HK-2 (cell line): Measurements from ENCODE around the gene RHD.
"Not testable (repeated sequence)": the region's sequence is repeated elsewhere in the genome, so short reads cannot be mapped to it uniquely, and the experiment has no call there.

Experiments used
- DNase-seq: peaks from one replicate; pipeline ENCODE4 v3.0.0-alpha.2; 2018; ENCODE audit not compliant: unreplicated experiment

The RHD gene

GRCh38 chr1:25257196-25257595 lies 15.1 kb upstream of the RHD start:
- DNase-seq = no peak

GRCh38 chr1:25259813-25260212 lies 12.5 kb upstream of the RHD start:
- DNase-seq = not testable (repeated sequence)

GRCh38 chr1:25260336-25260735 lies 12.0 kb upstream of the RHD start:
- DNase-seq = not testable (repeated sequence)

- DNase-seq = not testable (repeated sequence)
Measured at GRCh38 chr1:25266554-25267287, 5.6 kb upstream of the RHD start.

- peak; percentile 46 for DNase-seq
Measured at GRCh38 chr1:25267288-25268142, 4.8 kb upstream of the RHD start.

- not testable (repeated sequence) for DNase-seq
Measured at GRCh38 chr1:25268143-25268760, 4.1 kb upstream of the RHD start.

- DNase-seq = not testable (repeated sequence)
Measured at GRCh38 chr1:25275648-25276047, 3.3 kb downstream of the RHD start.

- DNase-seq = not testable (repeated sequence)
Measured at GRCh38 chr1:25277295-25277694, 5.0 kb downstream of the RHD start.

- not testable (repeated sequence) for DNase-seq
Measured at GRCh38 chr1:25278358-25278757, 6.0 kb downstream of the RHD start.

GRCh38 chr1:25278790-25279189 lies 6.5 kb downstream of the RHD start:
- not testable (repeated sequence) for DNase-seq

GRCh38 chr1:25279693-25280111 lies 7.4 kb downstream of the RHD start:
- not testable (repeated sequence) for DNase-seq

GRCh38 chr1:25285862-25286261 lies 13.6 kb downstream of the RHD start:
- DNase-seq = not testable (repeated sequence)

GRCh38 chr1:25287164-25287563 lies 14.9 kb downstream of the RHD start:
- not testable (repeated sequence) for DNase-seq

- not testable (repeated sequence) for DNase-seq
Measured at GRCh38 chr1:25288573-25289101, 16.3 kb downstream of the RHD start.

GRCh38 chr1:25290043-25290442 lies 17.7 kb downstream of the RHD start:
- not testable (repeated sequence) for DNase-seq

GRCh38 chr1:25293426-25293825 lies 21.1 kb downstream of the RHD start:
- not testable (repeated sequence) for DNase-seq

GRCh38 chr1:25294889-25295826 lies 22.8 kb downstream of the RHD start:
- DNase-seq = not testable (repeated sequence)

GRCh38 chr1:25296501-25296900 lies 24.2 kb downstream of the RHD start:
- not testable (repeated sequence) for DNase-seq

- not testable (repeated sequence) for DNase-seq
Measured at GRCh38 chr1:25300729-25301128, 28.4 kb downstream of the RHD start.

GRCh38 chr1:25302330-25302729 lies 30.0 kb downstream of the RHD start:
- DNase-seq = not testable (repeated sequence)

GRCh38 chr1:25304936-25305335 lies 32.6 kb downstream of the RHD start:
- not testable (repeated sequence) for DNase-seq
